Uterus (tissue), 2 donors: Measurements from ENCODE around the gene MASP1.

Experiments
- CTCF ChIP-seq, 4 experiments: fragments of 200-600 bp in 2 of 4; fragments of 450-650 bp in 2 of 4; sonication (generic) in 2 of 4; IDR thresholded peaks; one replicate each; pipeline ENCODE4 v1.5.1; 2016 to 2019; ENCODE audit warnings: antibody characterized with exemption in 4 of 4, mild to moderate bottlenecking in 2 of 4, moderate library complexity in 1 of 4
- POLR2A ChIP-seq, 2 donors: fragments of 450-650 bp; IDR thresholded peaks; one replicate each; pipeline ENCODE4 v1.6.1; 2016; ENCODE audit warnings: antibody characterized with exemption in 2 of 2, mild to moderate bottlenecking in 1 of 2, moderate library complexity in 1 of 2

- TF ChIP-seq CTCF (IDR thresholded peaks at IDR 0.05), result no peak
- no peak for TF ChIP-seq POLR2A (IDR thresholded peaks at IDR 0.05)
These were observed 54.6 kb downstream of the MASP1 start for GRCh38 chr3:187236962-187237361.
